Measurements from ENCODE around the gene BDKRB2.

Gene BDKRB2

GRCh38 chr14:96274122-96274521 is 69.5 kb downstream of the BDKRB2 start:
- no peak for DNase-seq

GRCh38 chr14:96274543-96274942 is 69.9 kb downstream of the BDKRB2 start:
- no peak for DNase-seq

- DNase-seq = no peak
Observed at GRCh38 chr14:96275177-96276112, 70.8 kb downstream of the BDKRB2 start.

GRCh38 chr14:96277890-96278289 is 73.3 kb downstream of the BDKRB2 start:
- no peak for DNase-seq

GRCh38 chr14:96279564-96279963 is 74.9 kb downstream of the BDKRB2 start:
- DNase-seq = no peak

- no peak for DNase-seq
Observed at GRCh38 chr14:96280104-96280503, 75.5 kb downstream of the BDKRB2 start.

GRCh38 chr14:96281486-96281885 is 76.8 kb downstream of the BDKRB2 start:
- DNase-seq = no peak

GRCh38 chr14:96284008-96284407 is 79.4 kb downstream of the BDKRB2 start:
- DNase-seq = no peak

- no peak for DNase-seq
Observed at GRCh38 chr14:96284430-96284829, 79.8 kb downstream of the BDKRB2 start.

GRCh38 chr14:96285667-96286066 is 81.0 kb downstream of the BDKRB2 start:
- no peak for DNase-seq

- DNase-seq = no peak
Observed at GRCh38 chr14:96286251-96286650, 81.6 kb downstream of the BDKRB2 start.

- DNase-seq = no peak
Observed at GRCh38 chr14:96287856-96288255, 83.2 kb downstream of the BDKRB2 start.

All from activated gamma-delta T cell (primary cell).